CD14-positive monocyte (primary cell): ENCODE results near the gene CTAGE8. TPM values are rescaled to one million over a fixed set of nuclear protein-coding genes. Genes with fewer than 3 reads are reported as not detected.
"Not testable (repeated sequence)": the region's sequence is repeated elsewhere in the genome, so short reads cannot be mapped to it uniquely, and the experiment has no call there.

Experiments used
- DNase-seq, 3 donors: peaks; one replicate each; pipeline ENCODE4 v3.0.0-alpha.2; 2011 to 2022
- H2AFZ ChIP-seq: 2 replicates; pipeline ENCODE4 v1.6.0; 2012; ENCODE audit warnings: mild to moderate bottlenecking, low read depth, low read length, inconsistent platforms; ENCODE audit not compliant: insufficient read depth, poor library complexity, severe bottlenecking
- H3K27ac ChIP-seq, 2 donors: 1 replicate in 1 of 2; 2 replicates in 1 of 2; pipeline ENCODE4 v1.5.1; 2012 to 2013; ENCODE audit warnings: low read length in 2 of 2, control low read depth in 1 of 2, inconsistent platforms in 1 of 2, low read depth in 1 of 2, mild to moderate bottlenecking in 1 of 2
- H3K27me3 ChIP-seq, 2 donors: one replicate each; pipeline versions ENCODE4 v1.6.0 to v1.6.1; 2011 to 2013; ENCODE audit warnings: low read length in 2 of 2; ENCODE audit not compliant: control insufficient read depth in 2 of 2, insufficient read depth in 2 of 2
- H3K36me3 ChIP-seq, 2 donors: replicated peaks in 1 of 2; 1 replicate in 1 of 2; 2 replicates in 1 of 2; pipeline versions ENCODE4 v1.5.1 to v1.6.1; 2012 to 2013; ENCODE audit warnings: low read length in 2 of 2, control low read depth in 1 of 2, inconsistent platforms in 1 of 2, mild to moderate bottlenecking in 1 of 2; ENCODE audit not compliant: insufficient read depth in 2 of 2, control insufficient read depth in 1 of 2
- H3K4me1 ChIP-seq, 2 donors: 1 replicate in 1 of 2; 2 replicates in 1 of 2; pipeline versions ENCODE4 v1.5.1 to v1.6.1; 2012 to 2013; ENCODE audit warnings: low read length in 2 of 2, control low read depth in 1 of 2, inconsistent platforms in 1 of 2, mild to moderate bottlenecking in 1 of 2, moderate library complexity in 1 of 2; ENCODE audit not compliant: insufficient read depth in 2 of 2, control insufficient read depth in 1 of 2
- H3K4me2 ChIP-seq: replicated peaks from 2 replicates; pipeline ENCODE3; 2012; ENCODE audit warnings: low read length, moderate library complexity, mild to moderate bottlenecking; ENCODE audit not compliant: poor library complexity, severe bottlenecking; ENCODE audit errors: extremely low read depth
- H3K4me3 ChIP-seq, 3 experiments: fragments of 200-600 bp in 1 of 3; sonication (generic) in 1 of 3; replicated peaks in 1 of 3; 1 replicate in 2 of 3; 2 replicates in 1 of 3; pipeline ENCODE4 v1.5.1; 2011 to 2013; ENCODE audit warnings: low read length in 3 of 3, mild to moderate bottlenecking in 3 of 3, control low read depth in 2 of 3, low read depth in 2 of 3, inconsistent platforms in 1 of 3, moderate library complexity in 1 of 3
- H3K79me2 ChIP-seq: 2 replicates; pipeline ENCODE4 v1.6.0; 2012; ENCODE audit warnings: mild to moderate bottlenecking, control low read depth, inconsistent platforms, low read length, moderate library complexity; ENCODE audit not compliant: insufficient read depth
- H3K9ac ChIP-seq: 2 replicates; pipeline ENCODE4 v1.6.0; 2017; ENCODE audit warnings: low read length, mild to moderate bottlenecking; ENCODE audit not compliant: insufficient read depth, poor library complexity, severe bottlenecking
- H3K9me3 ChIP-seq, 2 donors: replicated peaks in 1 of 2; 1 replicate in 1 of 2; 2 replicates in 1 of 2; pipeline versions ENCODE4 v1.5.1 to v1.6.1; 2012 to 2013; ENCODE audit warnings: low read length in 2 of 2, control low read depth in 1 of 2; ENCODE audit not compliant: control insufficient read depth in 1 of 2, insufficient read depth in 1 of 2
- H4K20me1 ChIP-seq: 2 replicates; pipeline ENCODE4 v1.6.0; 2012; ENCODE audit warnings: mild to moderate bottlenecking, low read length, control low read depth, moderate library complexity; ENCODE audit not compliant: insufficient read depth
- H3K27ac Mint-ChIP-seq, 7 donors: one replicate each; pipeline ENCODE4 v1.8.0; 2020; ENCODE audit warnings: mild to moderate bottlenecking in 7 of 7, mixed read lengths in 7 of 7, moderate library complexity in 6 of 7, inconsistent platforms in 2 of 7
- H3K27me3 Mint-ChIP-seq, 3 donors: one replicate each; pipeline ENCODE4 v1.8.0; 2021 to 2022; ENCODE audit warnings: low read depth in 3 of 3, mild to moderate bottlenecking in 3 of 3, mixed read lengths in 3 of 3, moderate library complexity in 3 of 3, inconsistent platforms in 1 of 3
- H3K36me3 Mint-ChIP-seq, 2 donors: one replicate each; pipeline ENCODE4 v1.8.0; 2020; ENCODE audit warnings: mixed read lengths in 2 of 2, inconsistent platforms in 1 of 2, mild to moderate bottlenecking in 1 of 2
- H3K4me1 Mint-ChIP-seq: one replicate; pipeline ENCODE4 v1.8.0; 2020; ENCODE audit warnings: mild to moderate bottlenecking, mixed read lengths
- H3K4me3 Mint-ChIP-seq, 2 donors: one replicate each; pipeline ENCODE4 v1.8.0; 2020; ENCODE audit warnings: mild to moderate bottlenecking in 2 of 2, mixed read lengths in 2 of 2, moderate library complexity in 1 of 2
- H3K9me3 Mint-ChIP-seq, 7 donors: one replicate each; pipeline ENCODE4 v1.8.0; 2020 to 2022; ENCODE audit warnings: mixed read lengths in 7 of 7, mild to moderate bottlenecking in 6 of 7, moderate library complexity in 6 of 7, inconsistent platforms in 2 of 7
- WGBS: methylation state at CpG from one replicate; pipeline ENCODE4 v1.1.5; 2013; ENCODE audit warnings: missing lambda C conversion rate; ENCODE audit not compliant: insufficient coverage; 5-methylcytosine and 5-hydroxymethylcytosine counted together
- intact Hi-C, 2 donors: fragments of 100-400 bp; cut with micrococcal nuclease; formaldehyde crosslinking; loops; one replicate each; pipeline versions ENCODE4 v1.15.0 to v1.15.1; 2023
- polyA plus RNA-seq, 3 donors: library from polyadenylated mRNA; depleted of rRNA in 1 of 3; unstranded in 2 of 3; stranded (reverse) in 1 of 3; fragments of 300-500 nt in 2 of 3; fragments of >200 nt in 1 of 3; fragmentation: Illumina TruSeq in 2 of 3; gene quantifications; 1 replicate in 2 of 3; 2 replicates in 1 of 3; pipeline ENCODE4 v1.2.3, GENCODE V29; 2012 to 2021

CTAGE8 gene
- polyA plus RNA-seq, 3 donors = not detected

DNA sequence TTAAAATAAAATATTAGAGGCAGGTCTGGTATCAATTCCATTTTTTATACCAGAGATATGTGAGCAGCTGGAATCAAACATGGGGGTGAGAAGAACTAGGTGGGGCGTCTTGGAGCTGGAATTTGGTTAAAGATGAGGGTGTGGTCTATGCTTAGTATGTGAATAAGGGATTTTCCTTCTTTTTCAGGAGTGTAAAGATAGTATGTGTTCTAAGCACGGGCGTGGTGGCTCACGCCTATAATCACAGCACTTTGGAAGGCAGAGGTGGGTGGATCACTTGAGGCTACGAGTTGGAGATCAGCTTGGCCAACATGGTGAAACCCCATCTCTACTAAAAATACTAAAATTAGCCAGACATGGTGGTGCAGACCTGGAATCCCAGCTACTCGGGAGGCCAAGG lies 6.2 kb upstream of the CTAGE8 start:
- H3K4me2 ChIP-seq, H2AFZ ChIP-seq, H3K9me3 ChIP-seq, H3K27me3 ChIP-seq, DNase-seq, H3K36me3 Mint-ChIP-seq, H3K27ac ChIP-seq, H3K36me3 ChIP-seq, H3K9me3 Mint-ChIP-seq, H3K4me1 Mint-ChIP-seq, H3K9ac ChIP-seq, intact Hi-C loops, H3K79me2 ChIP-seq, H3K4me3 Mint-ChIP-seq, H3K4me3 ChIP-seq, H3K4me1 ChIP-seq, H4K20me1 ChIP-seq, H3K27ac Mint-ChIP-seq, H3K27me3 Mint-ChIP-seq: not testable (repeated sequence)
- no CpG with 5 or more reads among the region's 6 CpGs for WGBS

DNA sequence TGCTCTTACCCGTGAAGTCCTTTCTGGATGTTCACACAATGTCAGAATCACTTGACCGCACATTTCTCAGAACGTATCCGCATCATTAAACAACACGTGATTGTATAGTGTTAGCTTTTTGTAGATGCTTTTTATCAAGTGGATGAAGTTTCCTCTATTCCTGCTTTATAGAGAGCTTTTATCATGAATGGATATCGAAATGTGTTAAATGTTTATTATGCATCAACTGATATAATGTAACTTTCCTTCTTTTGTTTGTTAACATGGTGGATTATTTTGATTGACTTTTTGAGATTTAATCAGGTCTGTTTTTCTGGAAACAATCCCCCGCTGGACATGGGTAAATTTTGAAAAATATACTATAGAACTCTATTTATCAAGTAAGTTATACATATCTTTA lies 4.4 kb downstream of the CTAGE8 start, which contains the start of gene OR2A7:
TSS of gene OR2A7 (minus strand) at position 101 of the 400 bp plus-strand sequence. CDS start 5,164 bp downstream, outside the sequence.
- H3K36me3 ChIP-seq, H3K27ac ChIP-seq, H3K27ac Mint-ChIP-seq, H4K20me1 ChIP-seq, H3K27me3 Mint-ChIP-seq, H3K9me3 ChIP-seq, H3K9me3 Mint-ChIP-seq, H2AFZ ChIP-seq, H3K79me2 ChIP-seq, H3K4me3 Mint-ChIP-seq, H3K4me1 ChIP-seq, H3K36me3 Mint-ChIP-seq, H3K4me1 Mint-ChIP-seq, H3K4me2 ChIP-seq, H3K9ac ChIP-seq, H3K27me3 ChIP-seq, intact Hi-C loops, H3K4me3 ChIP-seq, DNase-seq: not testable (repeated sequence)
- WGBS = no CpG with 5 or more reads among the region's 7 CpGs

DNA sequence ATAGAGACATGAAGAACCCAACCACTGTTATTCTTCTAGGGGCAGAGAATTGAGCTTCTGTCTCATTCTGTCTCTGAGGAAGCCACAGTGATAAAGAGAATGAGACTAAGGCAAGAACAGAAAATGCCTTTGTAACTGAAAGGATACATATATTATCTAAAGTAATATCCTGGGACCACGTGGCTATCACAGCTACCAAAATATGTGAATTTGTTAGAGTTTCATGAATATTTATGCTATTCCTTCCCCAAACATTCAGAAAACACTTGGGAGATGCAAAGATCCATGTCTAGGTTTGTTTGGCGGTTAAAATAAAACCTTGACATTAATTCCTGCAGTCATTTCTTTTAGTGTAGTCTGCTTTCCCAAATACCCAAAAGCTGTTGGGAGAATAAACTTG lies 7.0 kb downstream of the CTAGE8 start:
- H3K4me1 ChIP-seq, H3K79me2 ChIP-seq, H2AFZ ChIP-seq, H3K4me1 Mint-ChIP-seq, H3K4me3 Mint-ChIP-seq, H3K27me3 ChIP-seq, H3K9me3 ChIP-seq, H3K27me3 Mint-ChIP-seq, intact Hi-C loops, H3K9ac ChIP-seq, H4K20me1 ChIP-seq, H3K27ac Mint-ChIP-seq, H3K36me3 Mint-ChIP-seq, H3K4me2 ChIP-seq, H3K36me3 ChIP-seq, DNase-seq, H3K4me3 ChIP-seq, H3K27ac ChIP-seq, H3K9me3 Mint-ChIP-seq: not testable (repeated sequence)
- no CpG with 5 or more reads among the region's 2 CpGs for WGBS

DNA sequence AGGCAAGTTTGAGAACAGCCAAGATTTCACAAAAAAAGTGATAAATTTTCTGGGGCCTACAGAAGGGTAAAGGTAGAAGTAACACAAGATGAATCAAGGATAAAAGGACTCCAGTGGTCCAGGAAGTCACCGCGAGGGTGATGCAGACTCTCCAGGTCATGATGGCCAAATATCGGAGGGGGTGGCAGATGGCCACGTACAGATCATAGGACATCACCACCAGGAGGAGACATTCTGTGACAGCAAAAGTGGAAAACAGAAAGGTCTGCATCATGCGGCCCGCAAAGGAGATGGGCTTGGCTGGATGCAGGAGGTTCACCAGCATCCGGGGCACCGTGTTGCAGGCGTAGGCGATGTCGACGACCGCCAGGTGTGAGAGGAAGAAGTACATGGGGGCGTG lies 10.0 kb downstream of the CTAGE8 start:
- H3K4me1 Mint-ChIP-seq, H3K79me2 ChIP-seq, H3K9me3 Mint-ChIP-seq, H3K27ac ChIP-seq, H3K36me3 ChIP-seq, intact Hi-C loops, H3K27ac Mint-ChIP-seq, H4K20me1 ChIP-seq, H3K27me3 ChIP-seq, H3K27me3 Mint-ChIP-seq, H3K36me3 Mint-ChIP-seq, H3K4me3 ChIP-seq, H3K4me3 Mint-ChIP-seq, H3K4me1 ChIP-seq, H2AFZ ChIP-seq, DNase-seq, H3K4me2 ChIP-seq, H3K9ac ChIP-seq, H3K9me3 ChIP-seq: not testable (repeated sequence)
- WGBS = no CpG with 5 or more reads among the region's 14 CpGs
